Measurements from ENCODE around the gene CDON.

CDON gene

GRCh38 chr11:125954945-125955640 lies 107.6 kb downstream of the CDON start:
- no peak for DNase-seq

- no peak for DNase-seq
Observed at GRCh38 chr11:125954123-125954944, 108.3 kb downstream of the CDON start.

GRCh38 chr11:125953401-125953935 lies 109.2 kb downstream of the CDON start:
- no peak for DNase-seq

GRCh38 chr11:125952973-125953372 lies 109.7 kb downstream of the CDON start:
- no peak for DNase-seq

GRCh38 chr11:125952559-125952958 lies 110.1 kb downstream of the CDON start:
- DNase-seq, result no peak

- no peak for DNase-seq
Observed at GRCh38 chr11:125951731-125952130, 110.9 kb downstream of the CDON start.

- DNase-seq, result no peak
Observed at GRCh38 chr11:125950696-125951651, 111.7 kb downstream of the CDON start.

GRCh38 chr11:125950178-125950490 lies 112.5 kb downstream of the CDON start:
- DNase-seq, result no peak

GRCh38 chr11:125949271-125950177 lies 113.1 kb downstream of the CDON start:
- DNase-seq, result no peak

- no peak for DNase-seq
Observed at GRCh38 chr11:125948278-125949051, 114.2 kb downstream of the CDON start.

- DNase-seq, result no peak
Observed at GRCh38 chr11:125947419-125948277, 115.0 kb downstream of the CDON start.

- DNase-seq, result no peak
Observed at GRCh38 chr11:125946712-125947418, 115.8 kb downstream of the CDON start.

- no peak for DNase-seq
Observed at GRCh38 chr11:125945797-125946520, 116.7 kb downstream of the CDON start, which contains the start of gene VSIG10L2. Gene VSIG10L2 (plus strand): TSS chr11:125946044. CDS start chr11:125946056, 12 bp downstream.

- no peak for DNase-seq
Observed at GRCh38 chr11:125945011-125945796, 117.5 kb downstream of the CDON start.

- DNase-seq, result no peak
Observed at GRCh38 chr11:125944350-125945010, 118.2 kb downstream of the CDON start.

- no peak for DNase-seq
Observed at GRCh38 chr11:125943661-125944349, 118.9 kb downstream of the CDON start.

Measured in T-helper 9 cell (primary cell).